GM10248 (cell line): ENCODE data around the gene CHMP2B.

Source experiments
- CTCF ChIA-PET: fragments of 300-600 bp; sonication (Branson Sonifier 250); formaldehyde crosslinking; extraction: SDS; loops from one replicate; lab custom pipeline; 2021; ENCODE audit warnings: antibody characterized with exemption; lab: Yijun Ruan, JAX
- POLR2A ChIA-PET: fragments of 350-650 bp; sonication (Branson Sonifier 250); formaldehyde crosslinking; extraction: SDS; loops from one replicate; lab custom pipeline; 2020; ENCODE audit warnings: antibody characterized with exemption; lab: Yijun Ruan, JAX
- DNase-seq: peaks from one replicate; pipeline ENCODE4 v3.0.0; 2012; ENCODE audit errors: extremely low spot score
- TF ChIP-seq, protein P1 (sequence below): IDR thresholded peaks from 2 replicates; pipeline ENCODE4 v1.5.1; 2012; ENCODE audit warnings: mild to moderate bottlenecking, low read depth; ENCODE audit errors: extremely low read depth, missing control alignments, control extremely low read depth

The CHMP2B gene, protein sequence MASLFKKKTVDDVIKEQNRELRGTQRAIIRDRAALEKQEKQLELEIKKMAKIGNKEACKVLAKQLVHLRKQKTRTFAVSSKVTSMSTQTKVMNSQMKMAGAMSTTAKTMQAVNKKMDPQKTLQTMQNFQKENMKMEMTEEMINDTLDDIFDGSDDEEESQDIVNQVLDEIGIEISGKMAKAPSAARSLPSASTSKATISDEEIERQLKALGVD

DNA sequence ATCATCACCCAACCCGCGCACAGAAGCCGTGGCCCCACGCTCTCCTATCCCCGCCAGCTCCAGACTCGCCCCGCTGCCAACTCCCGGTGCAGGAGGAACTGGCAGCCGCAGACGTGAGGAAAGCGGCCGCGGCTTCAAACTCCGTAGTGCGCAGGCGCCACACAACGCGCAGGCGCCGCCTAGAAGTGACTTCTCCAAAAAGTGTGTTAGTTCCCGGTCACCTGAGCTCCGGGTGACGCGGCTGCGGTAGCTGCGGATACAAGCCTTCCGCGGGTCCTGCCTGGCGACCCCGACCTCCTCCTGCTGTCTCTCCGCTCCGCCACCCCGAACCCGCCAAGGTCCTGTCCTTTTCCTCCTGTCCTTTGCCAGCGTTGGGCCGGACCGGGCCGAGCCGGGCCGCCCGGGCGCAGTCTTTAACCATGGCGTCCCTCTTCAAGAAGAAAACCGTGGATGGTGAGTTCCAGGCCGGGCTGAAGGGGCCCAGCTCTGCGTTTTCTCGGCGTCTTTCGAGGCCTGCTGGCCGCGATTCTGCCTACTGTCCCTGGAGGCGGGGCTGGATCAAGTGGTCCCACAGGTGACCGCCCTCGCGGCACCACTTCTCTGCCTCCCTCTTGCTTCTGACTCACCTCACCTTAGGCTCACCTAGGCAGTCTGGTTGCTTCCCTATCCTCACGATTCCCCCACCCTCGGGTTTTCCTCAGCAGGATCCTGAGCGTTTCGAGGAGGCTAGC, at the start of gene CHMP2B:
Gene CHMP2B (plus strand): TSS at position 206 of the 731 bp plus-strand sequence. CDS start 214 bp downstream, at position 420.
- POLR2A ChIA-PET = no interaction called here
- CTCF ChIA-PET = interaction anchor here (0.8 kb wide), 1 partner anchor 9 kb away, joined by 3 read pairs; no protein-coding TSS in a partner anchor
- TF ChIP-seq, protein P1, sequence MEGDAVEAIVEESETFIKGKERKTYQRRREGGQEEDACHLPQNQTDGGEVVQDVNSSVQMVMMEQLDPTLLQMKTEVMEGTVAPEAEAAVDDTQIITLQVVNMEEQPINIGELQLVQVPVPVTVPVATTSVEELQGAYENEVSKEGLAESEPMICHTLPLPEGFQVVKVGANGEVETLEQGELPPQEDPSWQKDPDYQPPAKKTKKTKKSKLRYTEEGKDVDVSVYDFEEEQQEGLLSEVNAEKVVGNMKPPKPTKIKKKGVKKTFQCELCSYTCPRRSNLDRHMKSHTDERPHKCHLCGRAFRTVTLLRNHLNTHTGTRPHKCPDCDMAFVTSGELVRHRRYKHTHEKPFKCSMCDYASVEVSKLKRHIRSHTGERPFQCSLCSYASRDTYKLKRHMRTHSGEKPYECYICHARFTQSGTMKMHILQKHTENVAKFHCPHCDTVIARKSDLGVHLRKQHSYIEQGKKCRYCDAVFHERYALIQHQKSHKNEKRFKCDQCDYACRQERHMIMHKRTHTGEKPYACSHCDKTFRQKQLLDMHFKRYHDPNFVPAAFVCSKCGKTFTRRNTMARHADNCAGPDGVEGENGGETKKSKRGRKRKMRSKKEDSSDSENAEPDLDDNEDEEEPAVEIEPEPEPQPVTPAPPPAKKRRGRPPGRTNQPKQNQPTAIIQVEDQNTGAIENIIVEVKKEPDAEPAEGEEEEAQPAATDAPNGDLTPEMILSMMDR = no peak
- DNase-seq = peak; percentile 91

DNA sequence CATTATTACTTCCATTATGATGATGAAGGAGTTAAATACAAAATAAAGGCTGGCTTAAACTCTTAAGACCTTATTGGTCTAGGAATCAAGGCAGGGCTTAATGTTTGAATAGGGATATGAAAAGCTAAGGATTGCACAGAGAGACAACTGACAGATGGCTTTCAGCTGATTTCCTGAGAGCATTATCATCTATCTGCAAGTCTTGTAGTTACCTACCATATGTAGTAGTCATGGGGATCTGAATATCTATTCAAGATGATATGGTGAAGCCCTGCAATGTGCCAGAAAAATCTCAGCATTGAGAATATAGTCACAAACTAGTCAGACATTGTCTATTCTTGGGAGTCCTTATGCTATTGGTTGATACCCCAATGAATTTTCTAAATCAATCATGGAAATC, 47.5 kb upstream of the CHMP2B start:
- DNase-seq = no peak
- POLR2A ChIA-PET = no interaction called here
- CTCF ChIA-PET = interaction anchor here (5.8 kb wide), 1 partner anchor 12 kb away, joined by 18 read pairs; no protein-coding TSS in a partner anchor
- TF ChIP-seq, protein P1 = no peak

DNA sequence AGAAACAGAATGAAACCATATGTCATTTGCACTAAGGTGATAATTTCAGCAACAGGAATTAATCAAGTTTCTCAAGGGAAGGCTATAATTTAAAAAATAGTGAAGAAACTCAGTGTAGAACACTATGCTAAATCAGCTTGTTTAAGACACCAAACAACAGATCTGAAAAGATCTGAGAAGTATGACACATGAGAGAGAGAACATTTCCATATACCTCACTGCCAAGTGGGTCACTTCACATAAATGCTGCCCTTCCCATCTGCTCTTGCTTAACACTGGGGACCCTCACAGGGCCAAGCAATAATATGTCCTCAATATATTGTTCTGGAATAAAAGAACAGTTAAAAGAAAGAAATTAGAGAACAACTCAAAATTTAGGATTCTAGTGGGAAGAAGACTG, 45.6 kb upstream of the CHMP2B start:
- no peak for DNase-seq
- TF ChIP-seq, protein P1 = no peak
- POLR2A ChIA-PET = no interaction called here
- CTCF ChIA-PET = interaction anchor here (1.5 to 5.8 kb wide), 2 partner anchors 12 to 14 kb away, joined by 4 to 18 read pairs; no protein-coding TSS in a partner anchor

DNA sequence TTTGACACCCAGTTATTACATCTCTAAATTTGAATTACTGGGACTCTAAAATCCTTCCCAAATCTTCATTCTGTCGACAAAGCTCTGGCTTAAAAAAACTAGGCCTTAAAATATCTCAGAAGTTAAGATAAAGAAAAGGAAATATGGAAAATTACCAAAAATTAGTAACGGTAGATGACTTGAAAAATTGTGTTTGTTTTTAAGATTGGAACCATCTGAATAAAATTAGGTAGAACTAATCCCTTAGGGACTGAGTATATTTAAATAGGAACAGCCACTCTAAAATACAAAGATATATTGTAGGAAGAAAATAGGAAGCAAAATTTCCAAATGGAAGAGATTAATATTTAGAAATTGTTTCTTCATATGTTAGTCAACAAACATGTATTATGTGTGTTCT, 45.1 kb upstream of the CHMP2B start:
- DNase-seq = no peak
- POLR2A ChIA-PET = no interaction called here
- CTCF ChIA-PET = interaction anchor here (5.8 kb wide), 1 partner anchor 14 kb away, joined by 18 read pairs; no protein-coding TSS in a partner anchor
- TF ChIP-seq, protein P1 = no peak

DNA sequence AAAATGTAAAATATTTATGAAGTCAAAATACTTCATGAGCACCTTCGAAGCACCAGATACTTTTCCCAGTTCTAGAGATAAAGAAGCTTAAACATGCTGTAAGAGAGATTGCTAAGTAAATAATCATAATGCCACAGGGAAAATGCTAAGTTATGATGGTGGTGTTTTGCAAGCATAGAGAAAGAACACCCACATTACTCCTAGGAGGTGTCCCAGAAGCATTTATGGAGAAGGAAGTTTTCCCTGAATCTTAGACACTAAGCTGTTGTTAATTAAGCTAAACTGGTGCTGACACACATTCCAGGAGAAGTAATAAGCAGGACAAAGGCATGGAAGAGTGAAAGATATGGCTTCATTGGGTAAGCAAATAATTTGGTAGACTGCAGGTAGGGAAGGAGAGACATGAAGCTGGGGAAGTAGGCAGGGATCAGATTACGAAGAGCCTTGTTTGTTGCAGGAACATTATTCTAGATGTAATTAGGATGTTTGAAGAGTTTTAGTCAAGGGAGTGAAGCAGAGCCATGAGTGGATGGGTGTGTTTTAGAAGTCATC, 40.4 kb upstream of the CHMP2B start:
- ChIA-PET CTCF (interaction anchor here (0.7 to 1.4 kb wide), 2 partner anchors 192 to 803 kb away, joined by 3 read pairs; no protein-coding TSS in a partner anchor), POLR2A (no interaction called here)
- TF ChIP-seq, protein P1 = no peak
- DNase-seq = no peak

DNA sequence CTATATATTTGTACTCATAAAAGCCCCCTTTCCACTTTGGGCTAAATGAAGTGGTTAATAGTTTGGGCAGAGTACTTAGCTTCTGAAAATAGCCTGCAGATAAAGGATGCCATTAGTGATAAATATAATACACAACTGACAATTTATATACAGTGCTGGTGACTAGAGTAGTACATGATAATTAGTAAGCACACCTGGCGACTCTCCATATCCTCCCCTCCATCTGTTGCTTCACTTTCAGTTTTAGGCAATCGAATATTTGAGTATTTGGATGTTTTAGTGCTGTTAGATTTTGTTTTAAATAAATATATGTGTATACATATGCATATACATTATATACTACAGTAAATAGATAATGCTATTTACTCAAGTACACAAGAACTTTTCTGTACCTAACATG, 35.9 kb upstream of the CHMP2B start:
- ChIA-PET POLR2A (no interaction called here), CTCF (interaction anchor here (1.0 to 1.9 kb wide), 2 partner anchors 11 to 13 kb away, joined by 3 to 6 read pairs; no protein-coding TSS in a partner anchor)
- TF ChIP-seq, protein P1 = no peak
- no peak for DNase-seq
